Inferior parietal cortex (tissue), 1 donor: ENCODE measurements around the gene KLHL14.
"Not testable (repeated sequence)": the region's sequence is repeated elsewhere in the genome, so short reads cannot be mapped to it uniquely, and the experiment has no call there.

Source experiments
- DNase-seq: peaks from one replicate; pipeline ENCODE4 v3.0.0-alpha.2; 2016; ENCODE audit errors: extremely low spot score

Gene KLHL14, protein sequence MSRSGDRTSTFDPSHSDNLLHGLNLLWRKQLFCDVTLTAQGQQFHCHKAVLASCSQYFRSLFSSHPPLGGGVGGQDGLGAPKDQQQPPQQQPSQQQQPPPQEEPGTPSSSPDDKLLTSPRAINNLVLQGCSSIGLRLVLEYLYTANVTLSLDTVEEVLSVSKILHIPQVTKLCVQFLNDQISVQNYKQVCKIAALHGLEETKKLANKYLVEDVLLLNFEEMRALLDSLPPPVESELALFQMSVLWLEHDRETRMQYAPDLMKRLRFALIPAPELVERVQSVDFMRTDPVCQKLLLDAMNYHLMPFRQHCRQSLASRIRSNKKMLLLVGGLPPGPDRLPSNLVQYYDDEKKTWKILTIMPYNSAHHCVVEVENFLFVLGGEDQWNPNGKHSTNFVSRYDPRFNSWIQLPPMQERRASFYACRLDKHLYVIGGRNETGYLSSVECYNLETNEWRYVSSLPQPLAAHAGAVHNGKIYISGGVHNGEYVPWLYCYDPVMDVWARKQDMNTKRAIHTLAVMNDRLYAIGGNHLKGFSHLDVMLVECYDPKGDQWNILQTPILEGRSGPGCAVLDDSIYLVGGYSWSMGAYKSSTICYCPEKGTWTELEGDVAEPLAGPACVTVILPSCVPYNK

DNA sequence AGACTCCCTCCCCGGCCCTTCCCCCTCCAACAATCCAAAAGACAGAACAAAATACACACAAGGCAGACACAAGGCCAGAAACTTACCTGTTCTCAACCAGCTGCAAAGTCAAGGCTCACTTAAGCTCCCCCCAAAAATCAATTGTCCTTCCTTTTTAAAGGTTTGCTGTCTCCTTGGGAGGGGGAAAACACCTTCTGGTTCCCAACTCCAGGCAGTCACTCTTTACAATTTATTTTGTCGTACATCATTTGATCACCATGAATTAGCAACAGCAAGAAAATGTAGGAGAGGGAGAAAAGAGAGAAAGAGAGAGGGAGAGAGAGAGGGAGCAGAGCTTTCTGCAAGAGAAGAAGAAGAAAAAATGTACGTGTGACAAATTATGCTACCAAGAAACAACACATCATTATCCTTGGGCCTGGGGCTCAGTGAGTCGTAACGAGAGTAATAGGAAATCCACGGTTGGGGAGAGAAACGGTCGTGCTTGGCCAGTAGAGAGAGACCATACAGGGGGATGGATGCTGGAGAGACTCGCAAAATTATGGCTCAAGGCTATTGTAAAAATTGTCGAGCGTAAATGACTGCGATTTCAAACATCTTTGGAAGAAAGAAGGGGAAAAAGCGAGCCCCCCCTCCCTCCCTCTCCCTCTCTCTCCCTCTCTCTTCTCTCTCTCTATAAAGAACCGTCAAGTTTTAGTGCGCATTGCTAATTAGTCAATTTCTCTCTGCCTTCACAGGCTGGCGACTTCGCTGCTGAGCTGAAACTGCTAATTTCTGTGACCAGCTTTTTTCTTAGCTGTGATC is at the start of gene KLHL14:
Gene KLHL14, minus strand, starts transcription at position 443 of the 801 bp plus-strand sequence. CDS start 2,432 bp downstream, outside the sequence.
- no peak for DNase-seq

GRCh38 chr18:32822197-32822596 is 49.4 kb upstream of the KLHL14 start:
- no peak for DNase-seq

- DNase-seq, result no peak
Observed at GRCh38 chr18:32815881-32816280, 43.1 kb upstream of the KLHL14 start.

- DNase-seq, result no peak
Observed at GRCh38 chr18:32812342-32812741, 39.5 kb upstream of the KLHL14 start.

DNA sequence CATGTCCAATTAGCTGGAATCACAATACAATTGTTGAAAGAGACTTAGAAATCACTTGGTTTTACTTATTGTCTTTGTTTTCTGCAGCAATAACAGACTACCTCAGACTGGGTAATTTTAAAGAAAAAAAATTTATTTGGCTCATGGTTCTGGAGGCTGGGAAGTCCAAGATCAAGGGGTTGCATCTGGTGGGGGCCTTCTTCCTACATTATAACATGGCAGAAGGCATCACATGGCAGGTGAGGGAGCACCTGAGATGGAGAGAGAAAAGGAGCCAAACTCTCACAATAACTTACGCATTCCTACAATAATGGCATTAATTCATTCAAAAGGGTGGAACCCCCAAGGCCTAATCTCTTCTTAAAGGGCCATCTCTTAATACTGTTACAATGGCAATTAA is 37.5 kb upstream of the KLHL14 start:
- no peak for DNase-seq

DNA sequence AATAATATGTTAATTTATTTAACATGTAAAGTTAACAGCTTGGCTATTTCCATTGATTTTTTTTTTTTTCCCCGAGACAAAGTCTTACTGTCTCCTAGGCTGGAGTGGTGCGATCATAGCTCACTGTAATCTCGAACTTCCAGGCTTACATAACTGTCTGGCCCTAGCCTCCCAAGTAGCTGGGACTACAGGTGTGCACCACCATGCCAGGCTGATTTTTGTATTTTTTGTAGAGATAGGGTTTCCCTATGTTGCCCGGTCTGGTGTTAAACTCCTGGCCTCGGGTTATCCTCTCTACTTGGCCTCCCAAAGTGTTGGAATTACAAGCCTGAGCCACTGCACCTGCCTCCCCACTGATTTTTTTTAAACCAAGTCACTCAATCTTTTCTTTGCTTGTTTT is 32.5 kb upstream of the KLHL14 start:
- no peak for DNase-seq

DNA sequence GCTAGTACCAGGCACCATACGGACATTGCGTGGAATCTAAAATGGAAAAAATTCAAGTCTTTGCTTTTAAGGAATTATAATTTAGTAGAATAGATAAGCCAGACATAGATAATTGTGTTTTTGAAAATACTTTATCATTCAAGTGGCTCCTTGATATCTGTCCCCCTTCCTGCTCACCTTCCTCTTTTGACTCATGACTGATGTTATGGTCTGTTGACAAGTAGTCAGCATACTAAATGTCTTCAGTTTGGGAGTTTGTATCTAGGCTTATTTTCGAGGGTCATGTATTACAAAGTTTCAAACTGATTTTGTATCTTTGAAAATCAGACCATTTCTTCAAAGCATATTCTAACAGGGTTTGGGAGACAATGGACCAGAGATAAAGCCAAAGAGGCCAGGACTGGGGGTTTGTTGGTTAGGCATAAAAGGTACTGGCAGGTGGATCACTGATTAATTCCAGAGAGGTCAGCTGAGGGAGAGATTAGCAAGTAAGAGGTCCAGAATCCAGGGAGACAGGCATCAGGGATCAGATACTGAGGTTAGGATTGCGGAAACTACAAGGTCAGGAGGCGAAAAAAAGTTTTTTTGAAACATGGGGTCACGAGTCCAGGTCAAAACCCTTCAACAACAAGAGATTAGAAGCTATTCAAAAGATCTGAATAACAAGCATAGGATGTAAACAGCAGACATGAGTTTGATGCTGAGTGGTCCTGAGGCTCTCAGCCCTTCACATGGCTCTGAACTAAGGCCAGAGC is 31.5 kb upstream of the KLHL14 start:
- DNase-seq, result no peak

DNA sequence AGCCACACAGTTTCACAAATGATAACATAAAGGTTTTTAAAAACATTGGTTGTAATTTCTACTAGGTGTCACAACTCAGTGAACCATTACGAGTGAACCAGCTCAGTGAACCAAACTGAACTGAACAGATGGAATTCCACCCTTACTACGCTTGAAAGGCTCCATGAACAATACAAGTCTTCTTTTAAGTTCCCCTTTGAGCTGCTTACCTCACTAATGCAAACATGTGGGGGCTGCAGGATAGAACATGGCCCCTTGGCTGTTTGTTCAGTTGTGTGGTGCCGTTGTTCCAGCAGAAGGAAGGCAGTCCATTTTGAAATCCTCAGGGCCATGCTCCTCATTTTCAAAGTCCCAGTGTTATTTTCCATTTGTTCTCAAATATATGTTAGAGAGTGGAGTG is 30.7 kb upstream of the KLHL14 start:
- DNase-seq, result no peak

GRCh38 chr18:32802591-32803451 is 30.0 kb upstream of the KLHL14 start:
- DNase-seq, result no peak

DNA sequence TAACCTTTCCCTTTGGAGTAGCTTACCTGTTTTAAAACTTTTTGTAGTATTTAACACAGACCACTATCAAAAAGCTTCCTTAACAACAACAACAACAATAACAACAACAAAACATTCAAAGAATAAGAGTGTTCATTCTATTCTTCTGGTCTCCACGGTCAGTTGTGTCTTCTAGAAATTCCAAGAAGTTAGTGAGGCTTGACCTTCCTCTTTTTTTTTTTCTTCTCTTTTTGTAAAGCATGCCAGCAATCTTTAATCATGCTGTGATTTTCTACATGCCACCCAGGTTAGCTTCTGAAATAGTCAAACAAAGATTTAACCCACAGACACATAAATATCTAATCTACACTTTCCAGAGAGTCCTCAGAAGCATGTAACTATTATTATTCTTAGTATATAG is 28.4 kb upstream of the KLHL14 start:
- DNase-seq, result no peak

DNA sequence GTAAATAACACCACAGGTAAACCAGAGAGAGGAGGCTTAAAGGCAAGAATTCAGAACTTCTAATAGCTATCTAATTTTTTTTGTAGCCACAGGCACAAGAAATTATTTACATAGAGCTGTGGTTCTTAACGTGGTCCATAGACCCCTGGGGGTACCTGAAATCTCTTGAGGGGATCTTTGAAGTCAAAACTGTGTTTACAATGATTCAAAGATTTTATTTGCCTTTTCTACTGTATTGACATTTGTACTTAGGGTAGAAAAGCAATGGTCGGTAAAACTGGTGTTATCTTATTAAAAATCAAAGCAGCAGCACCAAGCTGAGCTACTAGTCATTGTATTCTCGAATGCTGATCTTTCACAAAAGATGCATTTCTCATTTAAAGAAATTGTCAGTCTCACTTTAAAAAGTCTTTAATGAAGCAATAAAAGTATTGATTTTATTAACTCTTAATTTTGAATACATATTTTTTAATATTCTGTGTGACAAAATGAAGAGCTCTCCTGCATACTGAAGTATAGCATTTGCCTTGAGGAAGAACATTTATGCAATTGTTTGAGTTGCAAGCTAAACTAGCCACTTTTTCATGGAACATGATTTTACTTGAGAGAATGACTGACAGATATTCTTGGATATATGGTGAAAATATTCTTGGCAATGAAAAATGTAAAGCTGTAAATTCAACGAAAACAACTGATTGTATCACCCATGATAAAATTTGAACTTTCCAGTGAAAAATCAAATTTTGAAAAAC is 25.6 kb upstream of the KLHL14 start:
- no peak for DNase-seq

- DNase-seq, result not testable (repeated sequence)
Observed at GRCh38 chr18:32794667-32795066, 21.8 kb upstream of the KLHL14 start.

DNA sequence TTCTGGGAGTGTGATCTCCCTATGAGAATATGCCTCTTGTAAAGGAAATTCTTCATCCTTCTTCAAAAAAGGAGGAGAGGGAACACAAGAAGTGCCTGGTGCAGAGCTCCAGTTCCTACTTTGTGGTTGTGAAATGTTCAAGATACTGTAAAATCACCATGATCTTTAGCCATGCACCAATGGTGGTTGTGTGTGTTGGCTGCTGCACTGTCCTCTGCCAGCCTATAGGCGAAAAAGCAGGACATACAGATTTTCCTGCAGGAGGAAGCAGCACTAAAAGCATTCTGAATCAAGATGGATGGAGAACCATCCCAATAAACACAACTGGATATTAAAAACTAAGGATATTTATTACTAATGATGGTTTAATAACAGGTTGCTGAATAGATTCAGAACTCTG is 6.2 kb upstream of the KLHL14 start:
- DNase-seq, result no peak

GRCh38 chr18:32777049-32777448 is 4.2 kb upstream of the KLHL14 start:
- no peak for DNase-seq

DNA sequence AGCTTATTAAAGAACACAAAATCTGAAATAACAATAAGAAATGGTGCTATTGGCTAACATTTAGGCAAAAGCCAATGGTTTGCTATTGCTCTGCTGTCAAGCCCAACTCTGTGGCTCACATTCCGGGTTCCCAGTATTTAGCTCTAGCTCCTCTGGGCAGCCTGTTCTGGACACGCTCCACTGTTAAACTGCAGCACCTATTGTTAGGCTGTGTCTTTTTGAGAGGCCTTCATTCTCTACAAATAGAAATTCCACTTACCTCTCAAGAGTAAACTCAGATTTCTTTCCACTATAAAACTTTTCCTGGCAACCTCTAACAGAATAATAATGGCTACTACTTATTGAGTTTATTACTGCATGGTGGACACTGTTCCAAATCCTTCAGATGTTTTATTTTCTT is 3.7 kb upstream of the KLHL14 start:
- no peak for DNase-seq

DNA sequence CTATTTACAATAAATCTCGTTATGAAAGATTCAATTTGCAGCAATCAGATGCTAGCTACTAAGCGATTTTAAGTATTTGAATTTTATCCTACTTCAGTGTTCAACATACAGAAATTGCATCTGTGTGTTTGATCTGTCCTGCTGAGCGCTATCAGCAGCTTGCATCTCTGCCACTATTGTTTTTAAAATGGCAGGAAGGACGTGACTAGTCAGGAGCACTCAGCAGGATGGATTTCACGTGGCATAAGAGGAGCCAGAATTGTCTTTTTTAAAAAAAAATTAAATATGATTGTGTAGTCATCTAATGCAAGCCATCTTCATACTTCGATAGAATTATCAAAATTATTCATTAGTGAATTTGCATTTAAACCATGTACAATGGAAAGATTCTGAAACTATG is 2.8 kb upstream of the KLHL14 start:
- no peak for DNase-seq

GRCh38 chr18:32773382-32773712 is 524 bp upstream of the KLHL14 start:
- DNase-seq, result no peak

GRCh38 chr18:32771871-32772580 is 797 bp downstream of the KLHL14 start:
- DNase-seq, result no peak

GRCh38 chr18:32771169-32771751 is 1.6 kb downstream of the KLHL14 start:
- no peak for DNase-seq
